ENCODE data around the gene TMPRSS4.

TMPRSS4 gene

DNA sequence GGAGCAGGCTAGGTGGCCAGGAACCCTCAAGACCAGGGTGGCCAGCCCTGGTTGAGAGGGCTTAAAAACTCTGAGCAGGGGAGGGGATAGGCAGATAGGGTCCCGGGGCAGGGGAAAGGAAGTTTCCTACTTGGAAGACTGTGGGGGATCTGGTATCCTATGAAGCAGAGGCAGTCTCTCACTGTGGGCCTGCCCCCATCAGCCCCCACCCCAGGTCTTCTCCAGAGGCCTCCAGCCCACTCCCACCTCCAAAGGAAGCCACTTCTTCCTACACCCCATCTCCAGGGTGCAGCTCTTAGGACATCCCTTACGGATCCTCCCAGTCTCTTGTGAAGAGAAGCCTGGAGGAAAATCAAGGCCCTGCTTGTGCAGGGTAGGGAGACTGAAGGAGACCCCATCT is 59.5 kb downstream of the TMPRSS4 start:
- no peak for TF ChIP-seq ZNF274 (IDR thresholded peaks at IDR 0.05; ENCODE audit: low read depth, low read length)
- no peak overlapping the region for H3K4me3 ChIP-seq (ENCODE audit: low read length)

DNA sequence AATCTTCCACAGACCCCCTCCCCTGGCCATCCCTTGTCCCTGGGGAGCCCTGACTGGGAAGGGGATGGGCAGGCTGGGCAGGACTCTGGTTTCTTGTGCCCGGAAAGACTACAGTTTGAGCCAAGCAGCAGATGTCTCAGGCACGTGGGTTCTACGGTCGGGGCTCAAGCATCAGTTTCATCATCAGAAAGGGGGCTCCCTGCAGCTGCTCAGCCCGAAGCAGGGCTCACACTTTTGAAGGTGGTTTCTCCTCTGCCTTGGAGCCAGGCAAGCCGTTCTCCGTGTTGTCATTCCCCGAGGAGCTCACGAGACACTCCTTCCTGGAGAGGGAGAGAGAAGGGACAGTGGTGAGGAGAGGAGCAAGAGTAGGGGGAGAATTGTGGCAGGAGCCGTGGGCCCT is 59.9 kb downstream of the TMPRSS4 start:
- TF ChIP-seq ZNF274 (IDR thresholded peaks at IDR 0.05; ENCODE audit: low read depth, low read length), result no peak

DNA sequence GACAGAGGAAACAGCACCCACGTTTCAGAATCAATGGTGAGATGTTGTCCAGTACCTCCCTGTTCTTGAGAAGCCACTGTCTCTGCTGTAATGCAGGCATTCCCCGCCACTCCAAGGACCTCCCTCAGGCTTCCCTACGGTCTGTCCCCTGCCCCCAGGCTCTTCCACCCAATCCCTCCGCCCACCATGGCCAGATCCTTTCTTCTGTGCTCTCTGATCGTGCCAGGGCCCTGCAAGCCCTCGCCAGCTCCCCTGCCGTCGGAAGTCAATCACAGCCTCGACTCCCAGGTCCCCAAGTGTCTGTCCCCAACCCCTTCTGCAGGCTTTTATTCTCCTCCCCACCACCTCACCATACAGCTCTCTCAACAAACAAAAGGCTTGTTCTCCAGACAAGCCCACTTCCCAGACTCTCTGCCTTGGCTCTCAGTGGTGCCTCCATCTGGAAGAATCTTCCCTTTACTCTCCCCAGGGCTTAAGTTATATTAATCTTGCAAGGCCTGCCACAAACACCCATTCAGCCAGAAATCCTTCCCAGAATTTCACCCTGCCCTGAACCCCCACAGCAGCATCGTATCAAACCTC is 62.1 kb downstream of the TMPRSS4 start:
- no peak for TF ChIP-seq ZNF274 (IDR thresholded peaks at IDR 0.05; ENCODE audit: low read depth, low read length)

More for the DNA sequence above, 59.9 kb downstream of the TMPRSS4 start:
- no peak overlapping the region for H3K4me3 ChIP-seq (ENCODE audit: low read length)

DNA sequence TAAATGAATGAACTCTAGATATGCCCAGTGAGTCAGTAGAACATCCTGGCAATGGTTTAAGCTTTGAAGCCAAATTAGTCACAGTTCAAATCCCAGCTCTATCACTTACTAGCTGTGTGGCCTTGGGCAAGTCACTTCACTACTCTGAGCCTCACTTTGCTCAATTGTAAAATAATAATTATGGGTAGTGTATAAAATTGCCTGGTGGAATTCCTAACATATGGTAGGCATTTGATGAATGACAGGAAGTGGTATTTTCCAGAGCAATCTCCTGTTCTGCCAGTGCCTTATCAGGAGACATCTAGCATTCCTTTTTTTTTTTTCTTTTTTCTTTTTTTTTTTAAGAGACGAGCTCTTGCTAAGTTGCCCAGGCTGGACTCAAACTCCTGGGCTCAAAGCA is 62.7 kb downstream of the TMPRSS4 start:
- no peak for TF ChIP-seq ZNF274 (IDR thresholded peaks at IDR 0.05; ENCODE audit: low read depth, low read length)
- H3K4me3 ChIP-seq (ENCODE audit: low read length), result no peak overlapping the region

More for the DNA sequence above, 62.1 kb downstream of the TMPRSS4 start:
- no peak overlapping the region for H3K4me3 ChIP-seq (ENCODE audit: low read length)

DNA sequence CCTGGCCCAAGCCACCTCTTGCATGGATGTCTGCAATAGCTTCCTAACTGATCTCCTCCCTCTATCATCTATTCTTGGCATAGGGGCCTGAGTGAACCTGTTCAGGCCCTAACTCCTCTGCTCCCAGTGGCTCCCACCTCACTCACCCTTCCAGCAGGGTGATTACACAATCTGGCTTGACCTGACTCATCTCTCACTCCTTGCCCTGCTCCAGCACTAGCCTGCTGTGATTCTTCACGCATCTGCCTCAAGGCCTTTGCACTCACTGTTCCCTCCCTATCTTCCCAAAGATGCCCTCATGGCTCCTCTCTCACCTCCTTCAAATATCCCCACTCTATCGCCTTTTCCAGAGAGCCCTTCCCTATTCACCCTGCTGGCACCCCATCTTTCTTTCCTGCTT is 65.2 kb downstream of the TMPRSS4 start:
- H3K4me3 ChIP-seq (ENCODE audit: low read length), result no peak overlapping the region
- no peak for TF ChIP-seq ZNF274 (IDR thresholded peaks at IDR 0.05; ENCODE audit: low read depth, low read length)

DNA sequence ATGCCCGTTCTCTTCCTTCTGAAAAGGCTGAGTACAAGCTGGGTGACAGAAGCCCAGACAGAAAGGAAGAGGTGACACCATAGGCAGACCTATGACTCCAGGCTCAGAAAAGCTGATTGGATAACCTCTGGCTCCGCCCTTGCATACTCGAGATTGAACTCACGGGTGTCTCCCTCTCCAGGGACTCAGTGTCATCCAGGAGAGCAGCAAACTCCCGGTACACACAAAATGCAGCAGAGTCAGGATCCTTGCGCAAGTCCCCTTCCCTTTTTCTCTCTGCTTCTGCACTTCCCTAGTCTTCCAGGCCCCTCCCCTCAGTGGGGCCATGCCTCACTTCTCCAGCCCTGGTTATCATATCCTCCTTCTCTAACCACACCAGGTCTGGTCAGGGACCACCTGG is 65.9 kb downstream of the TMPRSS4 start:
- H3K4me3 ChIP-seq (ENCODE audit: low read length), result no peak overlapping the region
- TF ChIP-seq ZNF274 (IDR thresholded peaks at IDR 0.05; ENCODE audit: low read depth, low read length), result no peak

DNA sequence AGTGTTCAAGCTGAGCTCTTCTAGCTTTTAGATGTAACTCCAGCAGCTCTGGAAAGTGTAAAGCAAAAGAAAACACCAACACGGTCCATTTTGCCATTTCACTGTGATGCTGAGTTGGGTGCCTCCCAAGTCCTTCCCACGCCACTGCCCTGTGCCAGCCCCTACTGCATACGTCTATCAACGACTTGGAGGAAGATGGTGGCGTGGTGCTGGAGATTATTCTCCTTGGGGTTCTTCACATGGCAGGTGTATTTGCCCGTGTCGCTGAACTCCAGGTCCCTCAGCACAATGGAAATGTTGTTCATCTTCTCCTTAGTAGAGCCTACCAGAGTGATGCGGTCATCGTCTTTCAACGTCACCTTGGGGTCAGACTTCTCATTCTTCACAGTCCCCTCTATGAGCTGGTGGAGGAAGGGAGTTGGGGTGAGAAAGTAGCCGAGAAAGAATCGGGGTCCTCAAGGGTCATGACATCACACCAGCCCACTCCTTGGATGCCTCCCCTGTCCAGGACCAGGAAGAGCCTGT is 66.8 kb downstream of the TMPRSS4 start:
- no peak overlapping the region for H3K4me3 ChIP-seq (ENCODE audit: low read length)
- no peak for TF ChIP-seq ZNF274 (IDR thresholded peaks at IDR 0.05; ENCODE audit: low read depth, low read length)

DNA sequence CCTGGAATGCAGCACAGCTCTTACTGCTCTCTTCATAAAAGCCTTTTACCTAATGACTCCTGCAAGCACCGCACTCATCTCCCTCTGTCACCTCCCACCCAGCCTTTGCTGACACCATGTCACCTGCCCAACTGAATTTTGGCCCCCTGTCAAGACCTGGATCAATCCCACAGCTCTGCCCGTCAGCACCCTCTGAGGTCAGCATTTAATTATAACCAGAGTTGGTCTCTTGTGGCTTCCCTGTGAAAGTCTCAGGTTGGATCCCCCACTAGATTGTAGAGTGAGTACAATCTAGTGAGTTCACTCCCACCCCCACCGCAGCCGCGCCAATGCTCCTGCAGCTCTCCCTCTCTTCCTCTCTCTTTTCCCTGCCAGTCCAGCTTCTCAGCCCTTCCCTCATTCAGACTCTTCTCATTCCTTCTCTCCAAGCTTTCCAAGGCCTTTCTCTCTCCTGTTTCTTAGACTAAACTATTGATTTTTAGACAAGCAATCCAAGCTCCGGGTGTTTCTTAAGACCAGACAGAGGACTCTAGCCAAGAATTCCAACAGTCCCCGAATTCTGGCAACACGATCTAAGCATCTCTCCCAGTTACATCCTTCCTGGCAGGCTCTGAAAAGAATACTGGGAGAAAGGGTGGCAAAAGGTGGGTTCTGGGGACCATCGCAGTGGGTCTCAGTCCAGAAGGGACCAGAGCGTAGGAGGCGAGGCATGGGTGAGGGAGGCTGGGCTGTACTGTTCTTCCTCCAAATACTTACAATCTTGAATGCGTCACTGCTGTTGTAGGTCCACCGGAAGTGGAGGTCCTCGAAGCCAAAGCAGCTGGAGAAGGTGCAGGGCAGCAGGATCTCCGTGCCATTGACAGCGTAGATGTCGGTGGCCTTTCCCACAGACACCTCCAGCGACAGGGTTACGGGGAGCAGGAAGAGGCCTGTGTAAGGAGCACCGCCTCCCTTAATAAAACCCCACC is 67.7 kb downstream of the TMPRSS4 start:
- H3K4me3 ChIP-seq (ENCODE audit: low read length), result no peak overlapping the region
- TF ChIP-seq ZNF274 (IDR thresholded peaks at IDR 0.05; ENCODE audit: low read depth, low read length), result no peak

DNA sequence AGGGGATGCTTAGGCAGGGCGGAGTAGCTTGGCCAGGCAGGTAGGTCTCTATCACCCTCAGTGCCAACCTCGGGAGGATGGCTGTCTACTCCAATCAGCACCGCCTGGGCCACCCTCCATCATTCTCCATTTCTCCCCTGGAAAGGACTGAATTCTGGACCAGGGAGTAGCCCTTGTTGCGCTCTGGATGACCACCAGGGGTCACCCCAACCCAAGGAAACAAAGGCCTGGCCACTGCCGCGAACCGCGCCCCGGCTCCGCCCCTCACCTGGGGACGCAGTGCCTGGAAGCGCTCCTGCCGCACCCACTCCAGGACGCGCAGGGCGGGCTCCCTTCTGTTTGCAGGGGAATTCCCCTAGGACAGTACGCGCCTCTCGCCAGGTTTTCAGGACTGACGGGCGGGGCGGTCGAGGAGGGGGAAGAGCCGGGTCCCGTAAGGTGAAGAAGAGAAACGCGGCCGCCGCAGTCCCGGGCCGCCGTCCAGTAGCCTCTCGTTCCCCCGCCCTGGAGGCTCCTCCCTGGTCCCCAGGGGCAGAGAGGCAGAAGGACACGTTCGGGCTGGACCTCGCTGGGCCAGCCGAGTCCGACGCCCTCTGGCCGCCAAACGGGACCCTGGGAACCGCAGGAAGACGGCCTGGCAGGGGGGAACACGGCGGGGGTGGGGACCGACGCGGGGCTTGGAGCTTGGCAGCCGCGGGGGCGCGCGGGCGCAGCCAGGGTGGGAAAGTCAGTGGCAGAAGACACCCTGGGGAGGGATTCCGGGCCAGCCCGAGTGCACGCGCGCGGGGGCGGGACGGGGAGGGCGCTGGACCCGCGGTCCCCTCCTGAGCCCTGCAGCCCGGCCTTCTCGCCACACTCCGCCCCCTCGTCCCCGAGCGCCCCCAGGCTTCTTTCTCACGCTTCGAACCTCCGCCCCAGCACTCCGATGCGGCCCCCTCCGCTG is 68.7 kb downstream of the TMPRSS4 start:
- no peak for TF ChIP-seq ZNF274 (IDR thresholded peaks at IDR 0.05; ENCODE audit: low read depth, low read length)
- H3K4me3 ChIP-seq (ENCODE audit: low read length), result peak overlapping the region; percentile 55; the same call in 1 of the 2 replicates

DNA sequence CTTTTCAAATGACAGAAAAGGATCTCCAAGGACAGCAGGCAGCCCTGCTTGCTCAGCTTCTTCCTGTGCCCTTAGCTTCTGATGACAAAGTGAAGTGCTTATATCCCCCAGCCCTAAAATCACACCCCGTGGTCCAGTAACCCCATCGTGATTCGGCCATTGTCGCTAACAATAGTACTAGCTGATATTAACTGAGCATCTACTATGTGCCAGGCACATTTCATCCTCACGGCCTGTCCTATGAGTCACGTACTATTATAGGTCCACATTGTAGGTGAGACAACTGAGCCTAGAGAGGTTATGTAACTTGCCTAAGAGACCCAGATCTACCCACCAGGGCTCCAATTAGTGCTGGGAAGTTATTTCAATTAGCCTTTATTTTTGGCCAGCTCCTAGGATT is 69.7 kb downstream of the TMPRSS4 start:
- no peak overlapping the region for H3K4me3 ChIP-seq (ENCODE audit: low read length)
- no peak for TF ChIP-seq ZNF274 (IDR thresholded peaks at IDR 0.05; ENCODE audit: low read depth, low read length)

DNA sequence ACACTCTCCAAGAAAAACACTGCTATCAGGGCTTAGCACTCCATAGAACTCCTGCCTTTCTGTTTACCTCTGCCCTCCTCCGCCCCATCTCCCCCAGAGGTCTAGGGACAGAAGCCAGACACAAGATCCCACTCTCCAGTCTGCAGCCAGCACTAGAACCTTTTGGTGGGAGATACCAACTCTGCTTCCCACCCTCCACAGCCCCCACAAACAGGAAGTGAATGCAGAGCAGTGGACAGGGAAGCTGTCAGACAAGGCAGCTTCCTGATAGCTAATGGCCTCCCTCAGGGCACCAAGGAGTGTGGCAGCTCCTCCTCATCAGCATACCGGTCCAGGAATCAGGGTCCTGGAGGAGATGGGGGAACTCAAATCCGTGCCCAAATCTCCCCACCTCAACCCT is 70.6 kb downstream of the TMPRSS4 start:
- no peak for TF ChIP-seq ZNF274 (IDR thresholded peaks at IDR 0.05; ENCODE audit: low read depth, low read length)
- H3K4me3 ChIP-seq (ENCODE audit: low read length), result no peak overlapping the region

DNA sequence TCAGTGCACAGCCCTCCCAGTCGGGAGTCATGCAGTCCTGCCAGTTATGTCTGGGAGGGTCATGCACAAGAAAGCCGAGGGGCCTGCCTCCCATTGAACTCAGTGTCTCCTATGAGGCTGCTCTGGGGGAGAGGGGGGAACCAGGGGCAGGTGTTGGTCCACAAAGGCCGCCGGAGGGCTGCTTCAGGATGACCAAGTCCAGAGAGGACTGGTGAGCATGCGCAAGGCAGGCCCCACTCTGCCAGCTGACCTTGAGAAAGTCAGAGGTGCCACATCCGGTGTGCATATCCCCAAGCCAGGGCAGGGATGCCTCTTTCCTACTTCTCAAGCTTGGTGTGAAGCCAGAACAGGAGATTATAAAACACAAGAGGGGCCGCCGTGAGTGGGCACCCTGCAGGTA is 71.4 kb downstream of the TMPRSS4 start:
- no peak for TF ChIP-seq ZNF274 (IDR thresholded peaks at IDR 0.05; ENCODE audit: low read depth, low read length)
- H3K4me3 ChIP-seq (ENCODE audit: low read length), result no peak overlapping the region

DNA sequence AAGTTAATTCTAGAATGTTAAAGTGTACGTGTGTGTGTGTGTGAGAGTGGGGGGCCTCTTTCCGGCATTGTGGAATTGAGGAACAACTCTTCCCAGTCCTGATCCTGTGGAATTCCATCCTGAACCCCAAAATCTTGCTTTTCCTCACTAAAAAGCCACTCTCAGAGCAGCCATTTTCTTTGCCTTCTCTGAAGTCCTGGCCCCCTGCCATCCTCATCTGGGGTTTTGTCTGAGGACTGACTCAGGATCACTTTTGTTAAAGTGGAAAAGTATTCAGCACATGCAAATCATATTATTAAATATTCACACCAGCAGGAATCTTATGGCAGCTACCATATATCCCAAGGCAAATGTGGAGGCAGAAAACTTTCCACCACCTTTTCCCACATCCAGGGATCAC is 72.0 kb downstream of the TMPRSS4 start:
- no peak for TF ChIP-seq ZNF274 (IDR thresholded peaks at IDR 0.05; ENCODE audit: low read depth, low read length)
- H3K4me3 ChIP-seq (ENCODE audit: low read length), result no peak overlapping the region

DNA sequence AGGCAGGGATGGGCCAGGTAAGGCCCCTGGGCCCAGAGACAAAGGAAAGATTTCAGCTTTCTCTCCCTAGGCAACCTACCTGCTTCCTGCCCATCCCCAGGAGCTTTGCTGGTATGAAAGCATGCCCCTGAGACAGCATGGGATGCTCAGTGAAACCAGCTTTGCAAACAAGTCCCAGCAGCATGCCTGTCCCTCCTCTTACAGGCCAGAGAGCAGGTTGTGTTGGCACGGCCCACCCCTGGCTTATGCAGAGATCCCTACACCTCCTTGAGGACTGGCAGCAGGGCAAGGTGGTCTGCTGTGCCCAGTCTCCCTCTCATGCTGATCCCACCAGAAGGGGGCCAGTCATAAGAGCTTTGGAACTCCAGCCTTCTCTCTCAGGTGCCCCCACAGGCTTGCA is 72.6 kb downstream of the TMPRSS4 start:
- no peak for TF ChIP-seq ZNF274 (IDR thresholded peaks at IDR 0.05; ENCODE audit: low read depth, low read length)
- H3K4me3 ChIP-seq (ENCODE audit: low read length), result no peak overlapping the region
